ENCODE results near the gene MYH3. TPM values are rescaled to one million over a fixed set of nuclear protein-coding genes. Genes with fewer than 3 reads are reported as not detected.

Gene MYH3
- 0.39 to 0.93 TPM (median 0.77 TPM) in 5 replicates for total RNA-seq (2022; extraction: Qiagen RNA extraction)

DNA sequence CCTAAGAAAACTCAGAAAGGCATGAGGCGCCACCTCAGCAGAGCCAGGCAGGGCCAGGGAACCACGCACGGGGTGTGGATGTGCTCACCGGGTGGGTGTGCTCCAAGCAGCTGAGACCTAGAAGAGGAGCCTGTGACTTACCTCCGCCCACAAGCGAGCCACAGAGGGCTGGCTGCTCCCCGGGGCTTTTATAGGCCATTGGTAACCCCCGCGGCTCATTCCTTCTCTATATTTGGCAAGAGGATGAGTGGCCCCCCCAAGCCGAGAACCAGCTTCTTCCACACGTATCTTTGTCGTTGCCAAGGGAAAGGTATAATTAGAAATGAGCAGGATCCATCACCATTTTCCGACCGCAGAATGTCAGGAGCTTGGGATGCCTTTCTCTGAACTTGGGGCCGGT, at the start of gene MYH3:
TSS of gene MYH3 (minus strand) at position 162 of the 400 bp plus-strand sequence. CDS start 2,245 bp downstream, outside the sequence.

GRCh38 chr17:10697092-10698081, 40.3 kb upstream of the MYH3 start, which contains the start of the genes ADPRM and SCO1:
Gene ADPRM, plus strand, starts transcription at chr17:10697594. Its CDS starts 7,333 bp downstream, at chr17:10704927.
Gene SCO1, minus strand, starts transcription at chr17:10697533. Its CDS starts 26 bp downstream, at chr17:10697507.

Other genes starting within 250 kb of the MYH3 start
- gene MYH8, start 235.4 kb downstream of the MYH3 start, total RNA-seq (2022; extraction: Qiagen RNA extraction) = 0.02 TPM in 1 of 5 replicates, not detected in the others
- not detected in 5 replicates for gene MYH4, start 187.8 kb downstream of the MYH3 start, total RNA-seq (2022; extraction: Qiagen RNA extraction)
- not detected in 5 replicates for gene MYH1, start 138.8 kb downstream of the MYH3 start, total RNA-seq (2022; extraction: Qiagen RNA extraction)
- not detected in 5 replicates for gene MYH2, start 107.7 kb downstream of the MYH3 start, total RNA-seq (2022; extraction: Qiagen RNA extraction)
- 48.2 to 58.7 TPM (median 57.1 TPM) in 5 replicates for gene SCO1, start 40.2 kb upstream of the MYH3 start, total RNA-seq (2022; extraction: Qiagen RNA extraction)
- 6.1 to 8.1 TPM (median 7.6 TPM) in 5 replicates for gene ADPRM, start 40.3 kb upstream of the MYH3 start, total RNA-seq (2022; extraction: Qiagen RNA extraction)
- 1.4 to 3.4 TPM (median 2.3 TPM) in 5 replicates for gene TMEM220, start 72.7 kb upstream of the MYH3 start, total RNA-seq (2022; extraction: Qiagen RNA extraction)
- gene TMEM238L, start 146.8 kb upstream of the MYH3 start, total RNA-seq (2022; extraction: Qiagen RNA extraction) = not detected in 5 replicates
- not detected in 5 replicates for gene PIRT, start 180.8 kb upstream of the MYH3 start, total RNA-seq (2022; extraction: Qiagen RNA extraction)

Data from A549 treated with dexamethasone at 1 μM for 4 hours (cell line).